H1 (cell line): Measurements from ENCODE around the gene COX6A1. TPM values are rescaled to one million over a fixed set of nuclear protein-coding genes. Genes with fewer than 3 reads are reported as not detected.
A peak's percentile ranks its signal among the peaks of the same experiment; 100 is the strongest.

Experiments used
- CTCF ChIA-PET: fragments of 300-600 bp; sonication (Branson Sonifier 250); formaldehyde crosslinking; loops from one replicate; lab custom pipeline; 2021; ENCODE audit not compliant: partially characterized antibody; lab: Charles Lee
- POLR2A ChIA-PET: fragments of 300-600 bp; sonication (Branson Sonifier 250); formaldehyde crosslinking; loops from one replicate; lab custom pipeline; 2021; ENCODE audit warnings: inconsistent platforms; ENCODE audit not compliant: partially characterized antibody; lab: Charles Lee
- DNase-seq, 2 experiments: peaks; one replicate each; pipeline versions ENCODE4 v3.0.0 to v3.0.0-alpha.2; 2010 to 2022; ENCODE audit warnings: low spot score in 2 of 2, low read depth in 1 of 2, mixed read lengths in 1 of 2
- FAIRE-seq: peaks from 2 replicates; lab custom pipeline; 2011; peaks lifted over from hg19 to GRCh38; lab: Jason Lieb, UNC
- H2AFZ ChIP-seq: 2 replicates; pipeline ENCODE4 v1.8.1; 2012; ENCODE audit warnings: low read length, inconsistent platforms
- H2AK5ac ChIP-seq: 2 replicates; pipeline ENCODE4 v1.6.1; 2013; ENCODE audit warnings: low read depth, low read length
- H2BK120ac ChIP-seq: replicated peaks from 2 replicates; pipeline ENCODE3; 2013; ENCODE audit warnings: low read depth, low read length, inconsistent platforms
- H2BK12ac ChIP-seq: 2 replicates; pipeline ENCODE4 v1.6.1; 2013; ENCODE audit warnings: low read depth, low read length
- H2BK15ac ChIP-seq: 2 replicates; pipeline ENCODE4 v1.6.1; 2013; ENCODE audit warnings: low read length
- H2BK20ac ChIP-seq: 2 replicates; pipeline ENCODE4 v1.6.1; 2013; ENCODE audit warnings: low read length
- H2BK5ac ChIP-seq: 2 replicates; pipeline ENCODE4 v1.6.1; 2013; ENCODE audit warnings: low read depth, low read length
- H3K14ac ChIP-seq: 2 replicates; pipeline ENCODE4 v1.6.1; 2013; ENCODE audit warnings: inconsistent platforms; ENCODE audit not compliant: insufficient read length
- H3K18ac ChIP-seq: 2 replicates; pipeline ENCODE4 v1.6.1; 2013; ENCODE audit warnings: low read length; ENCODE audit errors: extremely low read depth
- H3K23ac ChIP-seq: 2 replicates; pipeline ENCODE4 v1.6.1; 2013; ENCODE audit warnings: inconsistent platforms; ENCODE audit not compliant: insufficient read length
- H3K23me2 ChIP-seq: 2 replicates; pipeline ENCODE4 v1.6.1; 2013; ENCODE audit warnings: low read depth, low read length
- H3K27ac ChIP-seq: 2 replicates; pipeline ENCODE4 v1.6.1; 2011; ENCODE audit warnings: low read depth, low read length, inconsistent platforms
- H3K27me3 ChIP-seq, 4 experiments: replicated peaks in 1 of 4; 1 replicate in 1 of 4; 2 replicates in 3 of 4; pipeline versions ENCODE4 v1.6.1 to v1.8.1; 2011 to 2013; ENCODE audit warnings: low read length in 3 of 4, mild to moderate bottlenecking in 3 of 4, inconsistent platforms in 2 of 4, mixed read lengths in 2 of 4, moderate library complexity in 1 of 4; ENCODE audit not compliant: control insufficient read depth in 3 of 4, insufficient read depth in 3 of 4; ENCODE audit errors: extremely low read depth in 1 of 4
- H3K36me3 ChIP-seq, 4 experiments: 2 replicates each; pipeline versions ENCODE4 v1.6.1 to v1.8.1; 2011 to 2013; ENCODE audit warnings: mild to moderate bottlenecking in 4 of 4, low read length in 3 of 4, moderate library complexity in 2 of 4, control low read depth in 1 of 4, inconsistent platforms in 1 of 4; ENCODE audit not compliant: insufficient read depth in 4 of 4, control insufficient read depth in 2 of 4
- H3K4ac ChIP-seq: replicated peaks from 2 replicates; pipeline ENCODE3; 2013; ENCODE audit warnings: low read length, low read depth, mixed read lengths, inconsistent platforms; ENCODE audit not compliant: insufficient read length
- H3K4me1 ChIP-seq, 4 experiments: replicated peaks in 1 of 4; 1 replicate in 1 of 4; 2 replicates in 3 of 4; pipeline versions ENCODE4 v1.6.1 to v1.8.1; 2011 to 2013; ENCODE audit warnings: low read length in 3 of 4, inconsistent platforms in 2 of 4, mixed read lengths in 1 of 4; ENCODE audit not compliant: insufficient read depth in 4 of 4, control insufficient read depth in 3 of 4
- H3K4me2 ChIP-seq, 2 experiments: 2 replicates each; pipeline versions ENCODE4 v1.6.1 to v1.8.1; 2011 to 2013; ENCODE audit warnings: low read depth in 2 of 2, low read length in 2 of 2, control low read depth in 1 of 2, inconsistent platforms in 1 of 2, mild to moderate bottlenecking in 1 of 2; ENCODE audit not compliant: insufficient read depth in 1 of 2
- H3K4me3 ChIP-seq, 4 experiments: fragments of 200-600, 300-600 bp in 1 of 4; sonication (generic), shearing (Covaris generic), sonication (Bioruptor Twin) in 1 of 4; 2 replicates each; pipeline versions ENCODE4 v1.5.1 to v1.8.1; 2011 to 2016; ENCODE audit warnings: low read length in 4 of 4, low read depth in 3 of 4, control low read depth in 2 of 4, inconsistent platforms in 2 of 4, mild to moderate bottlenecking in 2 of 4, mixed read lengths in 1 of 4, moderate library complexity in 1 of 4; ENCODE audit not compliant: insufficient read depth in 2 of 4; ENCODE audit errors: extremely low read depth in 1 of 4
- H3K56ac ChIP-seq: replicated peaks from 2 replicates; pipeline ENCODE3; 2013; ENCODE audit warnings: low read depth, mild to moderate bottlenecking, mixed read lengths, low read length, inconsistent platforms; ENCODE audit not compliant: insufficient read length
- H3K79me1 ChIP-seq: 2 replicates; pipeline ENCODE4 v1.6.1; 2013; ENCODE audit warnings: low read depth, low read length, control low read depth
- H3K79me2 ChIP-seq, 2 experiments: 2 replicates each; pipeline versions ENCODE4 v1.6.1 to v1.8.1; 2012 to 2013; ENCODE audit warnings: low read length in 2 of 2, mild to moderate bottlenecking in 2 of 2, inconsistent platforms in 1 of 2; ENCODE audit not compliant: insufficient read depth in 2 of 2, control insufficient read depth in 1 of 2
- H3K9ac ChIP-seq, 4 experiments: replicated peaks in 1 of 4; 1 replicate in 1 of 4; 2 replicates in 3 of 4; pipeline versions ENCODE4 v1.6.1 to v1.8.1; 2011 to 2013; ENCODE audit warnings: low read depth in 3 of 4, low read length in 3 of 4, control low read depth in 2 of 4, mild to moderate bottlenecking in 2 of 4, moderate library complexity in 2 of 4, inconsistent platforms in 1 of 4; ENCODE audit errors: extremely low read depth in 1 of 4
- H3K9me3 ChIP-seq, 2 experiments: 2 replicates each; pipeline versions ENCODE4 v1.6.1 to v1.8.1; 2012 to 2013; ENCODE audit warnings: mild to moderate bottlenecking in 2 of 2, moderate library complexity in 2 of 2, control low read depth in 1 of 2, inconsistent platforms in 1 of 2, low read depth in 1 of 2, low read length in 1 of 2, mixed read lengths in 1 of 2; ENCODE audit not compliant: insufficient read depth in 2 of 2
- H4K20me1 ChIP-seq, 2 experiments: replicated peaks in 1 of 2; 2 replicates each; pipeline versions ENCODE3 to v1.8.1; 2011 to 2013; ENCODE audit warnings: inconsistent platforms in 2 of 2, low read length in 2 of 2, mild to moderate bottlenecking in 1 of 2; ENCODE audit not compliant: insufficient read depth in 2 of 2, control insufficient read depth in 1 of 2
- H4K5ac ChIP-seq: 2 replicates; pipeline ENCODE4 v1.6.1; 2013; ENCODE audit warnings: low read length, low read depth, mixed read lengths, inconsistent platforms; ENCODE audit not compliant: insufficient read length
- H4K8ac ChIP-seq: 2 replicates; pipeline ENCODE4 v1.8.0; 2013; ENCODE audit warnings: mild to moderate bottlenecking, moderate library complexity, low read length, inconsistent platforms; ENCODE audit not compliant: insufficient read depth; ENCODE audit errors: extremely low read depth
- H4K91ac ChIP-seq: replicated peaks from 2 replicates; pipeline ENCODE3; 2013; ENCODE audit warnings: low read length, mixed read lengths, inconsistent platforms; ENCODE audit not compliant: insufficient read length
- ASH2L ChIP-seq: fragments of 200-600, 300-600 bp; sonication (generic); IDR thresholded peaks from one replicate; pipeline ENCODE4 v1.7.1; 2017; ENCODE audit warnings: low read length
- CBX8 ChIP-seq: fragments of 300-800, 300-1000 bp; sonication (generic); IDR thresholded peaks from 2 replicates; pipeline ENCODE4 v1.7.1; 2016; ENCODE audit warnings: low read depth, low read length, borderline replicate concordance
- KDM4A ChIP-seq: IDR thresholded peaks from one replicate; pipeline ENCODE4 v1.7.1; 2012; ENCODE audit warnings: low read depth, mild to moderate bottlenecking, moderate library complexity, low read length, inconsistent platforms; ENCODE audit not compliant: severe bottlenecking
- SAP30 ChIP-seq: fragments of 300-600 bp; sonication (generic); IDR thresholded peaks from 2 replicates; pipeline ENCODE4 v1.7.1; 2012; ENCODE audit warnings: low read length, moderate library complexity, mild to moderate bottlenecking, inconsistent platforms; ENCODE audit not compliant: insufficient read depth, insufficient replicate concordance
- SP2 ChIP-seq: IDR thresholded peaks from 2 replicates; pipeline ENCODE4 v1.6.1; 2012; ENCODE audit warnings: mild to moderate bottlenecking, low read length, inconsistent platforms
- TCF12 ChIP-seq: IDR thresholded peaks from 2 replicates; pipeline ENCODE4 v1.6.1; 2011; ENCODE audit warnings: low read depth, mild to moderate bottlenecking, low read length
- USF2 ChIP-seq: IDR thresholded peaks from 2 replicates; pipeline ENCODE4 v1.6.1; 2011; ENCODE audit warnings: low read length, improper control_type of control experiment
- WGBS, 2 experiments: shearing (Covaris generic) in 1 of 2; methylation state at CpG; one replicate each; pipeline versions ENCODE4 v1.1.6 to v1.1.7; 2013 to 2015; ENCODE audit warnings: low lambda C conversion rate in 2 of 2, mixed read lengths in 2 of 2, inconsistent platforms in 1 of 2, low coverage in 1 of 2, missing lambda C conversion rate in 1 of 2; ENCODE audit not compliant: insufficient replicate concordance in 2 of 2, insufficient coverage in 1 of 2, insufficient read length in 1 of 2; ENCODE audit errors: extremely low coverage in 1 of 2, missing lambda C conversion rate in 1 of 2; 5-methylcytosine and 5-hydroxymethylcytosine counted together
- polyA plus RNA-seq, 7 experiments: library from polyadenylated mRNA; depleted of rRNA in 3 of 7; stranded (reverse) in 5 of 7; unstranded in 2 of 7; fragments of >200 nt in 5 of 7; fragments of 200-250 nt in 2 of 7; gene quantifications; 1 replicate in 5 of 7; 2 replicates in 1 of 7; 4 replicates in 1 of 7; pipeline versions ENCODE4 v1.2.1 to v1.2.3, GENCODE V29; 2011 to 2013; ENCODE audit warnings: missing spikeins in 2 of 7, mixed read lengths in 2 of 7
- total RNA-seq: library from RNA; stranded (reverse); fragmentation: NEBNext Ultra II Directional; extraction: Animal tissue kit (Norgen Biotek cat#: 25700); gene quantifications from 2 replicates; pipeline ENCODE4 v1.2.1, GENCODE V29; 2021

COX6A1 gene
- total and polyA plus RNA-seq, 2 of the 8 experiments (the other 6 are each of a cell fraction or from before 2014, with no cell fraction given), result 437 to 2,792 TPM

- Histone ChIP-seq H4K5ac (no peak overlapping the region), H3K23me2 (no peaks in the 10 kb centered on the region), H3K9me3 (no peaks in the 10 kb centered on the region)
- TF ChIP-seq TCF12, result no peak
- TF ChIP-seq CBX8, result no peak
- TF ChIP-seq KDM4A, result no peak
- TF ChIP-seq SAP30, result no peak
- 0 out of 2 replicates have a peak, but pooled peaks have one; percentile 34 for TF ChIP-seq USF2
- TF ChIP-seq ASH2L, result no peak
- TF ChIP-seq SP2, result no peak
- TF ChIP-seq, all 59 proteins: peak for 1
- H2BK12ac ChIP-seq, result no peak overlapping the region
- no peak overlapping the region for H2BK20ac ChIP-seq
- H4K20me1 ChIP-seq, result no peaks in the 10 kb centered on the region
- H2BK120ac ChIP-seq, result no peak overlapping the region
- no peaks in the 10 kb centered on the region for H3K79me1 ChIP-seq
- no peaks in the 10 kb centered on the region for H3K27me3 ChIP-seq
- H3K4me3 ChIP-seq, result no peak overlapping the region
- H2BK15ac ChIP-seq, result no peak overlapping the region; the same call in 1 of the 2 replicates
- FAIRE-seq (no peak), DNase-seq (no peak)
- H3K4ac ChIP-seq, result no peak overlapping the region
- H2AK5ac ChIP-seq, result no peak overlapping the region
- H3K4me2 ChIP-seq, result no peak overlapping the region
- H2AFZ ChIP-seq, result no peak overlapping the region
- CTCF ChIA-PET, result interaction anchor here (1.4 to 4.5 kb wide), 5 partner anchors 9 to 169 kb away, joined by 6 to 22 read pairs (median 6); no protein-coding TSS in a partner anchor
- no peak overlapping the region for H3K27ac ChIP-seq
- H3K23ac ChIP-seq, result no peak overlapping the region
- H4K8ac ChIP-seq, result no peak overlapping the region
- H3K56ac ChIP-seq, result no peak overlapping the region
- no peak overlapping the region; the same call in 1 of the 2 replicates for H2BK5ac ChIP-seq
- 100% methylated on average over 1 of the region's 1 CpG; no CpG with 5 or more reads in 1 of the 2 experiments for WGBS, 2 experiments
- H3K14ac ChIP-seq, result no peak overlapping the region
- H3K4me1 ChIP-seq, result peaks cover 1 to 7% (median 6%) of the 10 kb centered on the region in 4 experiments
- no peaks in the 10 kb centered on the region for H3K79me2 ChIP-seq
- no peak overlapping the region for H3K9ac ChIP-seq
- no peak overlapping the region for H4K91ac ChIP-seq
- no peak overlapping the region for H3K18ac ChIP-seq
- POLR2A ChIA-PET, result interaction anchor here (0.7 to 3.8 kb wide), 6 partner anchors 10 to 959 kb away, joined by 3 to 18 read pairs (median 6); partner anchors contain the start of gene RNU4-1
- H3K36me3 ChIP-seq, result no peaks in the 10 kb centered on the region
Measured at GRCh38 chr12:120404271-120404670, 33.6 kb upstream of the COX6A1 start.
